Body of pancreas (tissue), 4 donors: ENCODE results near the gene RGP1. TPM values are rescaled to one million over a fixed set of nuclear protein-coding genes. Genes with fewer than 3 reads are reported as not detected.

ENCODE experiments used
- ATAC-seq: fragments of 150-250 bp; one replicate; pipeline ENCODE4 v1.9.1; 2016
- DNase-seq, 4 donors: peaks; one replicate each; pipeline ENCODE4 v3.0.0-alpha.2; 2019
- H3K27ac ChIP-seq, 4 donors: fragments of 200-600 bp; sonication (generic); 1 replicate in 3 of 4; 2 replicates in 1 of 4; pipeline versions ENCODE4 v1.5.1 to v1.6.1; 2016 to 2019; ENCODE audit warnings: mild to moderate bottlenecking in 1 of 4, mixed read lengths in 1 of 4, moderate library complexity in 1 of 4
- H3K27me3 ChIP-seq, 2 donors: fragments of 200-600 bp; sonication (generic); one replicate each; pipeline ENCODE4 v1.6.0; 2016; ENCODE audit warnings: mild to moderate bottlenecking in 1 of 2
- H3K36me3 ChIP-seq, 2 donors: fragments of 200-600 bp; sonication (generic); replicated peaks in 1 of 2; 2 replicates each; pipeline ENCODE4 v1.5.1; 2016; ENCODE audit warnings: low read depth in 2 of 2; ENCODE audit not compliant: insufficient read depth in 1 of 2
- H3K4me1 ChIP-seq: fragments of 200-600 bp; sonication (generic); one replicate; pipeline ENCODE4 v1.6.0; 2016
- H3K4me3 ChIP-seq, 2 donors: fragments of 200-600 bp; sonication (generic); 1 replicate in 1 of 2; 2 replicates in 1 of 2; pipeline ENCODE4 v1.5.1; 2016 to 2019
- H3K9me3 ChIP-seq, 3 donors: fragments of 200-600 bp; sonication (generic); 1 replicate in 2 of 3; 2 replicates in 1 of 3; pipeline ENCODE4 v1.5.1; 2016
- POLR2A ChIP-seq, 3 donors: fragments of 450-650 bp; IDR thresholded peaks; one replicate each; pipeline ENCODE4 v1.6.1; 2016; ENCODE audit warnings: antibody characterized with exemption in 3 of 3, mild to moderate bottlenecking in 2 of 3
- WGBS, 2 donors: methylation state at CpG; one replicate each; pipeline ENCODE4 v1.1.5; 2017; 5-methylcytosine and 5-hydroxymethylcytosine counted together
- intact Hi-C: fragments of 100-400 bp; cut with DNase I; formaldehyde crosslinking; loops from one replicate; pipeline ENCODE4 v1.15.1; 2023
- total RNA-seq, 2 donors: library from RNA; depleted of rRNA; stranded (reverse); fragments of >200 nt; gene quantifications; one replicate each; pipeline ENCODE4 v1.1.0, GENCODE V29; 2016
- TF ChIP-seq, protein P1 (sequence below), 7 experiments: fragments of 450-650 bp in 4 of 7; fragments of 200-600 bp in 3 of 7; sonication (generic) in 3 of 7; IDR thresholded peaks; one replicate each; pipeline ENCODE4 v1.5.1; 2016 to 2019; ENCODE audit warnings: antibody characterized with exemption in 7 of 7

Gene RGP1
- total RNA-seq, 2 donors from 2014 or later = 15.3 to 18.1 TPM

DNA sequence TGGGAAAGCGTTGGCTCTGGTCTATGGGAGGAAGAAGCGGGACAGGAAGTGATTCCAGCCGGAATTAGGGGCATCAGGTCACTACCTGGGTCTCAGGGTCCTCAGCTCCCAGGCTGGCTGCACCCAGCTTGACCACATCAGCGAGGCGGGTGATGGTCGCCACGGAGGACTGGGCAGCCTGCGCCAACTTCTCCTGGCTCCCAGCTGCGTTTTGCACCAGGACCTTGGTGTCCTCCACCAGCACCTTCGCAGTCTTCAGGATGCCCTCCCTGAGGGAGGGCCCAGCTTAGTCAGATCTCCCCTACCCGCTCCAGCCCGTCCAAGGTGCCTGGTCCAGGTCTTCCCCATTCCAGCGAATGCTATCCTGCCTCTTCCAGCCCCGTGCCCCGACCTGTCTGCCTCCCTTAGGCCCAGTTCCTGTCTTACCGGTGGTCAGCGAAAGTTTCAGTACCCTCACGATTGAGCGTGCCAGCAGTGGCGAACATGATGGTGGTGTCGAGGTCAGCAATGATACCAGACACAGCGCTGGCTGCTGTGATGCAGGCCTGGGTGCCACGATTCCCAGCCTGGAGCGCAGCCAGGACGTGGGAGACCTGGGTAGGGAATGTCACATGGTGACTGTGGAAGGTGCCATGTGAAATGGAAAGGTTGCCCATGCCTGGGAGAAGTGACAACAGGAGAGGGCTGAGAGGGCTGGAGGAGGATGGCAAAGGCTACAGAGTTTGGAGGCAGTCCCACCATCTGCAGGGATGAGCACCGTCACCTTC, 45.0 kb upstream of the RGP1 start:
- H3K27ac ChIP-seq = no peak overlapping the region
- ATAC-seq (no peak), DNase-seq (no peak)
- intact Hi-C loops = no loop called here
- H3K36me3 ChIP-seq = peaks cover 50 to 81% of the 10 kb centered on the region in 2 donors
- no peaks in the 10 kb centered on the region for H3K27me3 ChIP-seq
- H3K4me1 ChIP-seq = no peaks in the 10 kb centered on the region
- TF ChIP-seq, protein P1, sequence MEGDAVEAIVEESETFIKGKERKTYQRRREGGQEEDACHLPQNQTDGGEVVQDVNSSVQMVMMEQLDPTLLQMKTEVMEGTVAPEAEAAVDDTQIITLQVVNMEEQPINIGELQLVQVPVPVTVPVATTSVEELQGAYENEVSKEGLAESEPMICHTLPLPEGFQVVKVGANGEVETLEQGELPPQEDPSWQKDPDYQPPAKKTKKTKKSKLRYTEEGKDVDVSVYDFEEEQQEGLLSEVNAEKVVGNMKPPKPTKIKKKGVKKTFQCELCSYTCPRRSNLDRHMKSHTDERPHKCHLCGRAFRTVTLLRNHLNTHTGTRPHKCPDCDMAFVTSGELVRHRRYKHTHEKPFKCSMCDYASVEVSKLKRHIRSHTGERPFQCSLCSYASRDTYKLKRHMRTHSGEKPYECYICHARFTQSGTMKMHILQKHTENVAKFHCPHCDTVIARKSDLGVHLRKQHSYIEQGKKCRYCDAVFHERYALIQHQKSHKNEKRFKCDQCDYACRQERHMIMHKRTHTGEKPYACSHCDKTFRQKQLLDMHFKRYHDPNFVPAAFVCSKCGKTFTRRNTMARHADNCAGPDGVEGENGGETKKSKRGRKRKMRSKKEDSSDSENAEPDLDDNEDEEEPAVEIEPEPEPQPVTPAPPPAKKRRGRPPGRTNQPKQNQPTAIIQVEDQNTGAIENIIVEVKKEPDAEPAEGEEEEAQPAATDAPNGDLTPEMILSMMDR (IDR thresholded peaks at IDR 0.05) = no peak
- TF ChIP-seq POLR2A (IDR thresholded peaks at IDR 0.05) = no peak
- WGBS, 2 donors = 95 to 96% methylated on average over 22 to 26 of the region's 26 CpGs
- no peak overlapping the region for H3K4me3 ChIP-seq
- no peaks in the 10 kb centered on the region for H3K9me3 ChIP-seq

- no peak overlapping the region for H3K27ac ChIP-seq
- 83 to 87% methylated on average over 1 to 8 of the region's 8 CpGs for WGBS, 2 donors
- intact Hi-C loops = no loop called here
Observed at GRCh38 chr9:35705372-35705771, 43.7 kb upstream of the RGP1 start.

GRCh38 chr9:35705836-35706430, 43.2 kb upstream of the RGP1 start:
- Histone ChIP-seq H3K9me3 (no peaks in the 10 kb centered on the region), H3K27ac (no peak overlapping the region), H3K36me3 (peaks cover 33 to 76% of the 10 kb centered on the region in 2 donors), H3K4me1 (no peaks in the 10 kb centered on the region), H3K4me3 (no peak overlapping the region), H3K27me3 (no peaks in the 10 kb centered on the region)
- WGBS, 2 donors = 85% methylated on average over 7 of the region's 7 CpGs; no CpG with 5 or more reads in 1 of the 2 donors
- TF ChIP-seq, protein P1 (IDR thresholded peaks at IDR 0.05) = no peak
- no peak for TF ChIP-seq POLR2A (IDR thresholded peaks at IDR 0.05)
- DNase-seq (no peak), ATAC-seq (no peak)
- intact Hi-C loops = no loop called here

More at GRCh38 chr9:35705372-35705771, 43.7 kb upstream of the RGP1 start:
- no peaks in the 10 kb centered on the region for H3K27me3 ChIP-seq
- ATAC-seq (no peak), DNase-seq (no peak)
- no peaks in the 10 kb centered on the region for H3K9me3 ChIP-seq
- no peak overlapping the region for H3K4me3 ChIP-seq
- TF ChIP-seq, protein P1 (IDR thresholded peaks at IDR 0.05) = no peak
- TF ChIP-seq POLR2A (IDR thresholded peaks at IDR 0.05) = no peak
- peaks cover 37 to 72% of the 10 kb centered on the region in 2 donors for H3K36me3 ChIP-seq
- no peaks in the 10 kb centered on the region for H3K4me1 ChIP-seq

DNA sequence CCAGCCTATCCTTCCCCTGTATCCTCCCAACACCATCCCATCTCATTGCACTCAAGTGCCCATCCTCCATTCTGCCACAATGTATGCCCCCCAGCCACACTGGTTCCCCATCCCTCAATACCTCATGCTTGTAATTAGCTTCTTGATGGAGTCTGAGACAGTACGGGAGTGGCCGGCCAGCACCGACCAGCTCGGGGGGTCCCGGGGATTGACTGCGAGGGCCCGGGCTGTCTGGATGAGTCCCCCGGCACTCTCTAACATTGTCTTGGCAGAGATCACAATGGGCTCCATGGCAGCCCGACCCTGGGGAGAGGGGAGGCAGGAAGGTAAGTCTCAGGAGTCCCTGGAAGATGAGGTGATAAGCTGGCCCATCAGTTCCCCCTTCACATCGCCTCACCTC, 42.1 kb upstream of the RGP1 start:
- Histone ChIP-seq H3K27me3 (no peaks in the 10 kb centered on the region), H3K27ac (no peak overlapping the region), H3K9me3 (no peaks in the 10 kb centered on the region), H3K4me3 (no peak overlapping the region), H3K36me3 (peaks cover 40 to 79% of the 10 kb centered on the region in 2 donors), H3K4me1 (no peaks in the 10 kb centered on the region)
- TF ChIP-seq, protein P1 (IDR thresholded peaks at IDR 0.05) = no peak
- no peak for TF ChIP-seq POLR2A (IDR thresholded peaks at IDR 0.05)
- DNase-seq (no peak), ATAC-seq (no peak)
- WGBS, 2 donors = 92 to 93% methylated on average over 9 to 10 of the region's 10 CpGs
- intact Hi-C loops = no loop called here
